Measurements from ENCODE around the gene FGD2.

DNA sequence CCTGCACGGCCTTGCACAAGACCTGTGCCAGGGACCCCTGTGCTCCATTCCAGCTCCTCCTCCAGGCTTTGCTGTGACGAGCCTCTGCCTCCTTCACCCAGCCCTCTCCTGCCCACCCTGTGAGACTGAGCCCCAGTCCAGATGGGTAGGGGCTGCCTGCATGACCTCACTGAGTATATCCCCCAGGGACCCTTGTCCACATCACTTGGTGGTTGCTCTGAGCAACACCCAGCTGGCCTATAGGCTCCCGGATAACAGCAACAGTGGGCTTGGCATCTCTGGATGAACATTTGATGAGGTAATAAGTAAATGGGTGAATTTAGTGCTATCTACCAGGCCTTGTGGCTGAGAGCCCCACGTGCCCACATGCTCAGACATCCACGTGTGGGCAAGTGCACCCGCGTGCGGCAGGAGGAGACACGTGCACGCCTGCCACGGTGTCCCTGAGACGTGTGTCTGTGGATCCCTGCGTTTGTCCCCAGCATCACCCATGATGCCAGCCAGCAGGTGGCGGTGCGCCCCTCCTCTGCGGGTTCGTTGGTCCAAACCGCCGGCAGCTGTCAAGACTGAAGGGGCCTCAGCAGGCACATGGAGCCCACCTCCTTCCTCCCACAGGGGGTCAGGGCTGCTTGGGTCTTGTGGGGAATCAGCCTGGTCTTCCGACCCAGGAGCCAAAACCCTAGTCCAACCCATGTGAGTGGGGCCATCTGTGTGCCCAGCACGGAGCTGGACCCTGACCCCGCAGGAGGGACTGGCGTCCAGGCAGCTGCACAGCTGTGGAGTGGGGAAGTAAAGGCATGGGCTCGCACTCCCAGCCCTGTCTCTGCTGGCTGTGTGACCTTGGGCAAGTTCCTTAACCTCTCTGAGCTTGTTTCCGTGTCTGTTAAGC, 45.9 kb downstream of the FGD2 start:
- TF ChIP-seq CTCF (conservative IDR thresholded peaks at IDR 0.05; ENCODE audit: low read depth, low read length) (peak; percentile 95), POLR2A (IDR thresholded peaks at IDR 0.05; ENCODE audit: low read depth, low read length) (peak; percentile 58), MXI1 (IDR thresholded peaks at IDR 0.05; ENCODE audit: borderline replicate concordance, low read depth, low read length) (peak; percentile 94), FOS (IDR thresholded peaks at IDR 0.05; ENCODE audit: low read depth, low read length) (0 out of 2 replicates have a peak, but pooled peaks have one; percentile 21), RFX5 (IDR thresholded peaks at IDR 0.05; ENCODE audit: low read depth, low read length) (no peak), RCOR1 (IDR thresholded peaks at IDR 0.05; ENCODE audit: insufficient replicate concordance, low read length) (no peak), BHLHE40 (IDR thresholded peaks at IDR 0.05; ENCODE audit: low read depth, low read length) (peak; percentile 97)
